Measurements from ENCODE around the gene KCTD17.
A peak's percentile ranks its signal among the peaks of the same experiment; 100 is the strongest.

KCTD17 gene

GRCh38 chr22:37051391-37052385 lies at the start of gene KCTD17:
Gene KCTD17, plus strand, starts transcription at chr22:37051742. Its CDS starts 19 bp downstream, at chr22:37051761.
- peak; percentile 14 for DNase-seq

- no peak for DNase-seq
Measured at GRCh38 chr22:37001826-37002225, 49.7 kb upstream of the KCTD17 start.

- no peak for DNase-seq
Measured at GRCh38 chr22:37002633-37003032, 48.9 kb upstream of the KCTD17 start.

- peak; percentile 11 for DNase-seq
Measured at GRCh38 chr22:37007651-37008050, 43.9 kb upstream of the KCTD17 start.

GRCh38 chr22:37008365-37008764 lies 43.2 kb upstream of the KCTD17 start:
- DNase-seq, result no peak

- DNase-seq, result no peak
Measured at GRCh38 chr22:37009490-37009889, 42.1 kb upstream of the KCTD17 start.

GRCh38 chr22:37010174-37010573 lies 41.4 kb upstream of the KCTD17 start:
- DNase-seq, result no peak

GRCh38 chr22:37010976-37011375 lies 40.6 kb upstream of the KCTD17 start:
- DNase-seq, result no peak

- DNase-seq, result no peak
Measured at GRCh38 chr22:37011472-37011871, 40.1 kb upstream of the KCTD17 start.

GRCh38 chr22:37012262-37012904 lies 39.2 kb upstream of the KCTD17 start:
- DNase-seq, result no peak

- no peak for DNase-seq
Measured at GRCh38 chr22:37012956-37013355, 38.6 kb upstream of the KCTD17 start.

- no peak for DNase-seq
Measured at GRCh38 chr22:37014415-37014806, 37.1 kb upstream of the KCTD17 start.

GRCh38 chr22:37014835-37015586 lies 36.5 kb upstream of the KCTD17 start:
- no peak for DNase-seq

- DNase-seq, result no peak
Measured at GRCh38 chr22:37015587-37015878, 36.0 kb upstream of the KCTD17 start.

- no peak for DNase-seq
Measured at GRCh38 chr22:37016134-37016910, 35.2 kb upstream of the KCTD17 start.

- DNase-seq, result no peak
Measured at GRCh38 chr22:37017356-37017755, 34.2 kb upstream of the KCTD17 start.

- no peak for DNase-seq
Measured at GRCh38 chr22:37018086-37018814, 33.3 kb upstream of the KCTD17 start.

GRCh38 chr22:37018815-37019308 lies 32.7 kb upstream of the KCTD17 start:
- no peak for DNase-seq

- DNase-seq, result peak; percentile 62
Measured at GRCh38 chr22:37019309-37020191, 32.0 kb upstream of the KCTD17 start, which contains the start of the genes MPST and TST. Gene MPST, plus strand, starts transcription at chr22:37019742. Its CDS starts 95 bp downstream, at chr22:37019837. Gene TST, minus strand, starts transcription at chr22:37019447. Its CDS starts 715 bp downstream, at chr22:37018732.

- DNase-seq, result peak; percentile 61
Measured at GRCh38 chr22:37020192-37020479, 31.4 kb upstream of the KCTD17 start.

GRCh38 chr22:37021041-37021440 lies 30.5 kb upstream of the KCTD17 start:
- DNase-seq, result no peak

Measured in NCI-H1092 treated with DMSO at 0.1 percent for 48 hours (cell line).